A673 (cell line): Measurements from ENCODE around the gene GNA15. TPM values are rescaled to one million over a fixed set of nuclear protein-coding genes. Genes with fewer than 3 reads are reported as not detected.

Experiments
- BruUV-seq: library from RNA; stranded (reverse); fragments of 400-500 nt; replicated peaks from 2 replicates; lab custom pipeline; 2021; lab: Mats Ljungman, UMichigan
- CTCF ChIA-PET: fragments of 300-600 bp; sonication (Branson Sonifier 250); formaldehyde crosslinking; loops from one replicate; lab custom pipeline; 2022; ENCODE audit warnings: antibody characterized with exemption; lab: Charles Lee
- POLR2A ChIA-PET: fragments of 300-600 bp; sonication (Branson Sonifier 250); formaldehyde crosslinking; loops from one replicate; lab custom pipeline; 2022; ENCODE audit warnings: antibody characterized with exemption; ENCODE audit not compliant: low non-redundant PET; lab: Charles Lee
- DNase-seq: peaks from one replicate; pipeline ENCODE4 v3.0.0-alpha.2; 2015; ENCODE audit warnings: low spot score
- H3K27ac ChIP-seq: fragments of 200-600 bp; sonication (generic); 2 replicates; pipeline ENCODE4 v1.5.1; 2016; ENCODE audit warnings: mixed run types, low read depth, mild to moderate bottlenecking, mixed read lengths, antibody characterized with exemption, low read length; ENCODE audit not compliant: poor library complexity, severe bottlenecking
- H3K27me3 ChIP-seq: fragments of 200-600 bp; sonication (generic); replicated peaks from 2 replicates; pipeline ENCODE4 v1.6.1; 2017; ENCODE audit warnings: mixed run types, low read depth, mild to moderate bottlenecking, mixed read lengths, antibody characterized with exemption, low read length; ENCODE audit not compliant: insufficient read depth, poor library complexity
- H3K36me3 ChIP-seq: fragments of 200-600 bp; sonication (generic); 2 replicates; pipeline ENCODE4 v1.6.1; 2016; ENCODE audit warnings: mixed run types, mild to moderate bottlenecking, mixed read lengths, antibody characterized with exemption, low read length; ENCODE audit not compliant: insufficient read depth, poor library complexity, severe bottlenecking
- H3K4me1 ChIP-seq: fragments of 200-600 bp; sonication (generic); 2 replicates; pipeline ENCODE4 v1.6.1; 2017; ENCODE audit warnings: mixed run types, mild to moderate bottlenecking, mixed read lengths, antibody characterized with exemption, low read length; ENCODE audit not compliant: insufficient read depth, poor library complexity, severe bottlenecking
- H3K4me3 ChIP-seq: fragments of 200-600 bp; sonication (generic); 2 replicates; pipeline ENCODE4 v1.5.1; 2016; ENCODE audit warnings: low read depth, mixed run types, mild to moderate bottlenecking, mixed read lengths, low read length; ENCODE audit not compliant: poor library complexity, severe bottlenecking
- H3K9me3 ChIP-seq: fragments of 200-600 bp; sonication (generic); 2 replicates; pipeline ENCODE4 v1.6.1; 2016; ENCODE audit warnings: mixed run types, low read depth, mild to moderate bottlenecking, mixed read lengths, antibody characterized with exemption, low read length; ENCODE audit not compliant: poor library complexity, severe bottlenecking
- EZH2 ChIP-seq: fragments of 200-600 bp; sonication (generic); IDR thresholded peaks from 2 replicates; pipeline ENCODE4 v1.6.1; 2017; ENCODE audit warnings: borderline replicate concordance, low read depth, mild to moderate bottlenecking, mixed read lengths, antibody characterized with exemption, low read length; ENCODE audit not compliant: poor library complexity, severe bottlenecking
- intact Hi-C: fragments of 100-400 bp; cut with micrococcal nuclease; formaldehyde crosslinking; loops from one replicate; pipeline ENCODE4 v1.10.0; 2022; ENCODE audit not compliant: unreplicated experiment
- total RNA-seq: library from RNA; stranded (reverse); gene quantifications from 2 replicates; pipeline ENCODE4 v1.2.3, GENCODE V29; 2021
- TF ChIP-seq, protein P1 (sequence below): fragments of 300-800, 200-600 bp; sonication (generic); conservative IDR thresholded peaks from 2 replicates; pipeline ENCODE4 v1.5.1; 2017; ENCODE audit warnings: low read depth, mild to moderate bottlenecking, antibody characterized with exemption, low read length, moderate library complexity, mixed read lengths

The GNA15 gene
- total RNA-seq, 1 experiment from 2014 or later: 0.26 TPM

DNA sequence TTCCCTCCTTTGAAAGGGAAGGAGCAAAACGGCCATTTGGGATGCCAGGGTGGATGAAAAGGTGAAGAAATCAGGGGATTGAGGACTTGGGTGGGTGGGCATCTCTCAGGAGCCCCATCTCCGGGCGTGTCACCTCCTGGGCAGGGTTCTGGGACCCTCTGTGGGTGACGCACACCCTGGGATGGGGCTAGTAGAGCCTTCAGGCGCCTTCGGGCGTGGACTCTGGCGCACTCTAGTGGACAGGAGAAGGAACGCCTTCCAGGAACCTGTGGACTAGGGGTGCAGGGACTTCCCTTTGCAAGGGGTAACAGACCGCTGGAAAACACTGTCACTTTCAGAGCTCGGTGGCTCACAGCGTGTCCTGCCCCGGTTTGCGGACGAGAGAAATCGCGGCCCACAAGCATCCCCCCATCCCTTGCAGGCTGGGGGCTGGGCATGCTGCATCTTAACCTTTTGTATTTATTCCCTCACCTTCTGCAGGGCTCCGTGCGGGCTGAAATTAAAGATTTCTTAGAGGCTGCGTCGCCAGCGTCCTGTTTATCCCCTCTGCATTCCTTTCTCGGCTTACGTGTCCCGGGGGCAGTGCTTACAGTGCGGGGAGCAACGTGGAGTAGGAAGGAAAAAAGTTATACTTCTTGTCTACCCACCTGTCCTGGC, 27.5 kb downstream of the GNA15 start:
- no peak overlapping the region for H3K27ac ChIP-seq
- intact Hi-C loops: loop anchor here (1.0 kb wide), 3 partner anchors 34 to 276 kb away; no protein-coding TSS in a partner anchor
- H3K9me3 ChIP-seq: no peaks in the 10 kb centered on the region
- DNase-seq: peak; percentile 85
- ChIA-PET POLR2A (no interaction called here), CTCF (interaction anchor here (1.6 kb wide), 1 partner anchor 34 kb away, joined by 9 read pairs; no protein-coding TSS in a partner anchor)
- H3K27me3 ChIP-seq: no peaks in the 10 kb centered on the region
- BruUV-seq: no TSS peak
- H3K4me3 ChIP-seq: no peak overlapping the region
- TF ChIP-seq, protein P1, sequence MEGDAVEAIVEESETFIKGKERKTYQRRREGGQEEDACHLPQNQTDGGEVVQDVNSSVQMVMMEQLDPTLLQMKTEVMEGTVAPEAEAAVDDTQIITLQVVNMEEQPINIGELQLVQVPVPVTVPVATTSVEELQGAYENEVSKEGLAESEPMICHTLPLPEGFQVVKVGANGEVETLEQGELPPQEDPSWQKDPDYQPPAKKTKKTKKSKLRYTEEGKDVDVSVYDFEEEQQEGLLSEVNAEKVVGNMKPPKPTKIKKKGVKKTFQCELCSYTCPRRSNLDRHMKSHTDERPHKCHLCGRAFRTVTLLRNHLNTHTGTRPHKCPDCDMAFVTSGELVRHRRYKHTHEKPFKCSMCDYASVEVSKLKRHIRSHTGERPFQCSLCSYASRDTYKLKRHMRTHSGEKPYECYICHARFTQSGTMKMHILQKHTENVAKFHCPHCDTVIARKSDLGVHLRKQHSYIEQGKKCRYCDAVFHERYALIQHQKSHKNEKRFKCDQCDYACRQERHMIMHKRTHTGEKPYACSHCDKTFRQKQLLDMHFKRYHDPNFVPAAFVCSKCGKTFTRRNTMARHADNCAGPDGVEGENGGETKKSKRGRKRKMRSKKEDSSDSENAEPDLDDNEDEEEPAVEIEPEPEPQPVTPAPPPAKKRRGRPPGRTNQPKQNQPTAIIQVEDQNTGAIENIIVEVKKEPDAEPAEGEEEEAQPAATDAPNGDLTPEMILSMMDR: peak; percentile 94
- no peak for TF ChIP-seq EZH2
- no peaks in the 10 kb centered on the region for H3K36me3 ChIP-seq
- no peaks in the 10 kb centered on the region for H3K4me1 ChIP-seq

DNA sequence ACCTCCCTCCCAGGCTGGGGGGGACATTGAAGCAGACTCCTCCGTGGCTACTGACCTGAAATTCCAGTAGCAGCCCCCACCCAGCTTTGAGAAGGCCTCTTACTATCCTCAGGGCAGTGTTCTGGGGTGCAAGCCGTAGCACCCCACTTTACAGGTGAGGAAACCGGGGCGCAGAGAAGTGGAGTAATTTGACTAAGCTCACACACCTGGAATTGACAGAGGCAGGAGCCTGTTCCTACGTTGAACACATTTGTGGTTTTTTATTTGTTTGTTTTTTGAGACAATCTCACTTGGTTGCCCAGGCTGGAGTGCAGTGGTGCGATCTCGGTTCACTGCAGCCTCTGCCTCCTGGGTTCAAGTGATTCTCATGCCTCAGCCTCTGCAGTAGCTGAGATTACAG, 28.1 kb downstream of the GNA15 start:
- no TSS peak for BruUV-seq
- no peak for DNase-seq
- TF ChIP-seq EZH2: no peak
- TF ChIP-seq, protein P1: no peak
- no peaks in the 10 kb centered on the region for H3K36me3 ChIP-seq
- no peaks in the 10 kb centered on the region for H3K27me3 ChIP-seq
- POLR2A ChIA-PET: no interaction called here
- H3K4me3 ChIP-seq: no peak overlapping the region
- no peak overlapping the region for H3K27ac ChIP-seq
- intact Hi-C loops: loop anchor here (1.0 kb wide), 3 partner anchors 35 to 277 kb away; no protein-coding TSS in a partner anchor
- H3K9me3 ChIP-seq: no peaks in the 10 kb centered on the region
- no peaks in the 10 kb centered on the region for H3K4me1 ChIP-seq
- CTCF ChIA-PET: interaction anchor here (0.7 to 1.6 kb wide), 3 partner anchors 35 to 194 kb away, joined by 3 to 9 read pairs (median 4); no protein-coding TSS in a partner anchor

DNA sequence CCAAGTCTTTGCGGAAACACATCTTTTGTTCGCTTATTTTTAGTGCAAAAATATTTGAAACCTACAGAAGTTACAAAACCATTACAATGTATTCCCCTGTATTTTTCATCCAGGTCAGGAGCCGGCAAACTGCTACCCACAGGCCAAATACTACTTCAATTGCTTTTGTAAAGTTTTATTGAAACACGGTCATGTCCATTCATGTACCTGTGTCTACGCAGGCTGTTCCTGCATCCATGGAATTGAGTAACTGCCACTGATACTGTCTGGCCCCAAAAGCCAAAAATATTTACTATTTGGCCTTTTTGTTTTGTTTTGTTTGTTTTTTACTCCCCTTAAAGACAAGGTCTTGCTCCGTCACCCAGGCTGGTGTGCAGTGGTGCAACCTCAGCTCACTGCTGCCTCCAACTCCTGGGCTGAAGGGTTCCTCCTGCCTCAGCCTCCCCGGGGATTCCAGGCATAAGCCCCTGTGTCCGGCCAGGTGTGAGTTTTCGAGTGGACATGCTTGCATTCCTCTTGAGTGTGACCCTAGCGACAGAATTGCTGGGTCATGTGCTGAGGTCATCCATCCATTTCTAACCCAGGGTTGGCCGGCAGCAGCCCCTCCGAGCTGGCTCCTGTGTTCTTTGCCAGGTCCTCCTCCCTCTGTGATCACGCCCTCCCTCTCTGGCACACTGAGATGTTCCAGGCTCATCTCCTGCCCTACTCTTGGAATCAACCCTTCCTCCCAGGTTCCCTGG, 31.9 kb downstream of the GNA15 start:
- no peaks in the 10 kb centered on the region for H3K27me3 ChIP-seq
- TF ChIP-seq, protein P1: no peak
- no peak for TF ChIP-seq EZH2
- no peak overlapping the region for H3K4me3 ChIP-seq
- DNase-seq: no peak
- no peaks in the 10 kb centered on the region for H3K36me3 ChIP-seq
- CTCF ChIA-PET: no interaction called here
- POLR2A ChIA-PET: no interaction called here
- BruUV-seq: no TSS peak
- H3K27ac ChIP-seq: no peak overlapping the region
- intact Hi-C loops: no loop called here
- no peaks in the 10 kb centered on the region for H3K9me3 ChIP-seq
- no peaks in the 10 kb centered on the region for H3K4me1 ChIP-seq
